ENCODE measurements around the gene FPGS.

The FPGS gene

GRCh38 chr9:127790094-127790855, 12.4 kb upstream of the FPGS start:
- no peak overlapping the region for H3K4me3 ChIP-seq (ENCODE audit: extremely low read depth, insufficient read depth, low read length, poor library complexity, severe bottlenecking)
- H3K27ac ChIP-seq (ENCODE audit: low read depth, low read length, severe bottlenecking), result no peak overlapping the region
- peaks cover 14% of the 10 kb centered on the region for H3K4me1 ChIP-seq (ENCODE audit: control insufficient read depth, insufficient read depth, low read length, poor library complexity, severe bottlenecking)
- peaks cover 79% of the 10 kb centered on the region for H3K36me3 ChIP-seq (ENCODE audit: control insufficient read depth, insufficient read depth, low read length)
- no peaks in the 10 kb centered on the region for H3K9me3 ChIP-seq (ENCODE audit: control insufficient read depth, low read length)
- 98 to 100% methylated on average over 3 to 5 of the region's 9 CpGs for WGBS, 2 experiments (ENCODE audit: insufficient coverage in 2 of 2)

GRCh38 chr9:127791085-127791484, 11.6 kb upstream of the FPGS start:
- 96 to 100% methylated on average over 3 to 4 of the region's 4 CpGs for WGBS, 2 experiments (ENCODE audit: insufficient coverage in 2 of 2)
- H3K4me1 ChIP-seq (ENCODE audit: control insufficient read depth, insufficient read depth, low read length, poor library complexity, severe bottlenecking), result peaks cover 14% of the 10 kb centered on the region
- H3K4me3 ChIP-seq (ENCODE audit: extremely low read depth, insufficient read depth, low read length, poor library complexity, severe bottlenecking), result no peak overlapping the region
- H3K9me3 ChIP-seq (ENCODE audit: control insufficient read depth, low read length), result no peaks in the 10 kb centered on the region
- peaks cover 79% of the 10 kb centered on the region for H3K36me3 ChIP-seq (ENCODE audit: control insufficient read depth, insufficient read depth, low read length)
- no peak overlapping the region for H3K27ac ChIP-seq (ENCODE audit: low read depth, low read length, severe bottlenecking)

GRCh38 chr9:127792417-127793031, 10.2 kb upstream of the FPGS start:
- Histone ChIP-seq H3K27ac (ENCODE audit: low read depth, low read length, severe bottlenecking) (no peak overlapping the region), H3K4me1 (ENCODE audit: control insufficient read depth, insufficient read depth, low read length, poor library complexity, severe bottlenecking) (peaks cover 8% of the 10 kb centered on the region), H3K36me3 (ENCODE audit: control insufficient read depth, insufficient read depth, low read length) (peaks cover 71% of the 10 kb centered on the region), H3K9me3 (ENCODE audit: control insufficient read depth, low read length) (no peaks in the 10 kb centered on the region), H3K4me3 (ENCODE audit: extremely low read depth, insufficient read depth, low read length, poor library complexity, severe bottlenecking) (no peak overlapping the region)
- 94 to 96% methylated on average over 6 of the region's 7 CpGs for WGBS, 2 experiments (ENCODE audit: insufficient coverage in 2 of 2)

GRCh38 chr9:127793093-127793708, 9.5 kb upstream of the FPGS start:
- H3K4me1 ChIP-seq (ENCODE audit: control insufficient read depth, insufficient read depth, low read length, poor library complexity, severe bottlenecking), result peaks cover 2% of the 10 kb centered on the region
- no peak overlapping the region for H3K27ac ChIP-seq (ENCODE audit: low read depth, low read length, severe bottlenecking)
- 94 to 96% methylated on average over 4 to 8 of the region's 8 CpGs for WGBS, 2 experiments (ENCODE audit: insufficient coverage in 2 of 2)
- H3K36me3 ChIP-seq (ENCODE audit: control insufficient read depth, insufficient read depth, low read length), result peaks cover 64% of the 10 kb centered on the region
- H3K9me3 ChIP-seq (ENCODE audit: control insufficient read depth, low read length), result no peaks in the 10 kb centered on the region
- H3K4me3 ChIP-seq (ENCODE audit: extremely low read depth, insufficient read depth, low read length, poor library complexity, severe bottlenecking), result no peak overlapping the region

GRCh38 chr9:127794001-127794791, 8.5 kb upstream of the FPGS start:
- 96% methylated on average over 11 to 14 of the region's 14 CpGs for WGBS, 2 experiments (ENCODE audit: insufficient coverage in 2 of 2)
- Histone ChIP-seq H3K4me3 (ENCODE audit: extremely low read depth, insufficient read depth, low read length, poor library complexity, severe bottlenecking) (no peak overlapping the region), H3K27ac (ENCODE audit: low read depth, low read length, severe bottlenecking) (no peak overlapping the region)

GRCh38 chr9:127796225-127796813, 6.4 kb upstream of the FPGS start:
- Histone ChIP-seq H3K36me3 (ENCODE audit: control insufficient read depth, insufficient read depth, low read length) (peaks cover 33% of the 10 kb centered on the region), H3K9me3 (ENCODE audit: control insufficient read depth, low read length) (no peaks in the 10 kb centered on the region), H3K27ac (ENCODE audit: low read depth, low read length, severe bottlenecking) (no peak overlapping the region), H3K4me3 (ENCODE audit: extremely low read depth, insufficient read depth, low read length, poor library complexity, severe bottlenecking) (no peak overlapping the region), H3K4me1 (ENCODE audit: control insufficient read depth, insufficient read depth, low read length, poor library complexity, severe bottlenecking) (no peaks in the 10 kb centered on the region)
- WGBS, 2 experiments (ENCODE audit: insufficient coverage in 2 of 2), result 87 to 89% methylated on average over 6 of the region's 8 CpGs

More at GRCh38 chr9:127794001-127794791, 8.5 kb upstream of the FPGS start:
- Histone ChIP-seq H3K36me3 (ENCODE audit: control insufficient read depth, insufficient read depth, low read length) (peaks cover 54% of the 10 kb centered on the region), H3K9me3 (ENCODE audit: control insufficient read depth, low read length) (no peaks in the 10 kb centered on the region), H3K4me1 (ENCODE audit: control insufficient read depth, insufficient read depth, low read length, poor library complexity, severe bottlenecking) (no peaks in the 10 kb centered on the region)

GRCh38 chr9:127796852-127797370, 5.8 kb upstream of the FPGS start:
- WGBS, 2 experiments (ENCODE audit: insufficient coverage in 2 of 2), result 92 to 100% methylated on average over 1 to 9 of the region's 11 CpGs
- Histone ChIP-seq H3K4me3 (ENCODE audit: extremely low read depth, insufficient read depth, low read length, poor library complexity, severe bottlenecking) (no peak overlapping the region), H3K4me1 (ENCODE audit: control insufficient read depth, insufficient read depth, low read length, poor library complexity, severe bottlenecking) (no peaks in the 10 kb centered on the region), H3K27ac (ENCODE audit: low read depth, low read length, severe bottlenecking) (no peak overlapping the region), H3K9me3 (ENCODE audit: control insufficient read depth, low read length) (no peaks in the 10 kb centered on the region), H3K36me3 (ENCODE audit: control insufficient read depth, insufficient read depth, low read length) (peaks cover 27% of the 10 kb centered on the region)

GRCh38 chr9:127801955-127802575, 617 bp upstream of the FPGS start:
- no peaks in the 10 kb centered on the region for H3K4me1 ChIP-seq (ENCODE audit: control insufficient read depth, insufficient read depth, low read length, poor library complexity, severe bottlenecking)
- WGBS, 2 experiments (ENCODE audit: insufficient coverage in 2 of 2), result 6 to 21% methylated on average over 5 to 7 of the region's 10 CpGs
- no peaks in the 10 kb centered on the region for H3K9me3 ChIP-seq (ENCODE audit: control insufficient read depth, low read length)
- H3K27ac ChIP-seq (ENCODE audit: low read depth, low read length, severe bottlenecking), result peak overlapping the region; percentile 53
- peaks cover 26% of the 10 kb centered on the region for H3K36me3 ChIP-seq (ENCODE audit: control insufficient read depth, insufficient read depth, low read length)
- peak overlapping the region; percentile 72 for H3K4me3 ChIP-seq (ENCODE audit: extremely low read depth, insufficient read depth, low read length, poor library complexity, severe bottlenecking)

GRCh38 chr9:127803507-127804352, 1.0 kb downstream of the FPGS start:
- 63 to 73% methylated on average over 13 to 14 of the region's 18 CpGs for WGBS, 2 experiments (ENCODE audit: insufficient coverage in 2 of 2)
- H3K27ac ChIP-seq (ENCODE audit: low read depth, low read length, severe bottlenecking), result peak overlapping the region; percentile 82

More at GRCh38 chr9:127803507-127804352, 1.0 kb downstream of the FPGS start:
- Histone ChIP-seq H3K4me1 (ENCODE audit: control insufficient read depth, insufficient read depth, low read length, poor library complexity, severe bottlenecking) (no peaks in the 10 kb centered on the region), H3K9me3 (ENCODE audit: control insufficient read depth, low read length) (no peaks in the 10 kb centered on the region), H3K4me3 (ENCODE audit: extremely low read depth, insufficient read depth, low read length, poor library complexity, severe bottlenecking) (peak overlapping the region; percentile 72), H3K36me3 (ENCODE audit: control insufficient read depth, insufficient read depth, low read length) (peaks cover 43% of the 10 kb centered on the region)

All from mesodermal cell (in vitro differentiated cells).